ENCODE results near the gene RAPGEF6. TPM values are rescaled to one million over a fixed set of nuclear protein-coding genes. Genes with fewer than 3 reads are reported as not detected.
A peak's percentile ranks its signal among the peaks of the same experiment; 100 is the strongest.

Gene RAPGEF6
- total RNA-seq, 1 donor from 2014 or later: 22.9 TPM

DNA sequence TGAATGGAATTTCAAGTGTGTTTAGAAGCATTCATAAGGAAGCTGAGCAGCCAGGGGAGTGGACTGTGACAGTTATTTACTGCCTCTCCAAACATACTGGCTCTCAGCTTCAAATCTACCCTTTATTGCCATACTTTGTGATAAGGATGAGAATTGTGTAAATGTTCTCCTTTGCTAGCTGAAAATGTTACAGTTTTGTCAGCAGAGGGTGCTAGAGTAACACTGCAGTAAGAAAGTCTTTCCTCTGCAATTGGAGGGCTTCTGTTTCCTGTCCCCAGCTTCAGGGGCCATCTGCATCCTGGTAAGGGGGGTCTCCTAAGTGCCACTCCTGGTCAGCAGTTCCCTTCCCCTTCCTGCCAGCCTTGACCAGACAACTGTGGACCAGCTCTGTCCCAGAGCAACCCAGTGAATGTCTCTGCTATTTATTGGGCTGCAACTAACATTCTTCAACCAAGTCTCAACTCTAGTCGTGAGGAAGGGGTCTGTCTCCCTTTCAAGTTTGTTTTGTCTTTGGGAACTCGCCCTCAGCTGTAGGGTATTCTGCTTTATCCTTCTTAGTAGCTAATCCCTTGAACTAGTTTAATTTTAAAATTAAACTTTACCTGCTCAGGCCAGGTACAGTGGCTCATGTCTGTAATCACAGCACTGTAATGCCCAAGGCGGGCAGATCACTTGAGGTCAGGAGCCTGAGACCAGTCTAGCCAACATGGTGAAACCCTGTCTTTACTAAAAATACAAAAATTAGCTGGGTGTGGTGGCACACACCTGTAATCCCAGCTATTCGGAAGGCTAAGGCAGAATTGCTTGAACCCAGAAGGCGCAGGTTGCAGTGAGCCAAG, 45.3 kb downstream of the RAPGEF6 start:
- intact Hi-C loops (cut with DNase I): loop anchor here (1.0 to 5.0 kb wide), 4 partner anchors 43 to 475 kb away; partner anchors contain the start of gene FNIP1

GRCh38 chr5:131587541-131587940, 47.5 kb downstream of the RAPGEF6 start:
- H3K27me3 ChIP-seq: no peaks in the 10 kb centered on the region
- intact Hi-C loops (cut with DNase I): loop anchor here (5.0 kb wide), 2 partner anchors 45 to 210 kb away; partner anchors contain the start of gene FNIP1

More for the DNA sequence above, 45.3 kb downstream of the RAPGEF6 start:
- Histone ChIP-seq H3K27me3 (no peaks in the 10 kb centered on the region), H3K27ac (no peak overlapping the region), H3K4me1 (no peaks in the 10 kb centered on the region), H3K9me3 (no peaks in the 10 kb centered on the region), H3K36me3 (no peaks in the 10 kb centered on the region), H3K4me3 (no peak overlapping the region)
- TF ChIP-seq, protein P1, sequence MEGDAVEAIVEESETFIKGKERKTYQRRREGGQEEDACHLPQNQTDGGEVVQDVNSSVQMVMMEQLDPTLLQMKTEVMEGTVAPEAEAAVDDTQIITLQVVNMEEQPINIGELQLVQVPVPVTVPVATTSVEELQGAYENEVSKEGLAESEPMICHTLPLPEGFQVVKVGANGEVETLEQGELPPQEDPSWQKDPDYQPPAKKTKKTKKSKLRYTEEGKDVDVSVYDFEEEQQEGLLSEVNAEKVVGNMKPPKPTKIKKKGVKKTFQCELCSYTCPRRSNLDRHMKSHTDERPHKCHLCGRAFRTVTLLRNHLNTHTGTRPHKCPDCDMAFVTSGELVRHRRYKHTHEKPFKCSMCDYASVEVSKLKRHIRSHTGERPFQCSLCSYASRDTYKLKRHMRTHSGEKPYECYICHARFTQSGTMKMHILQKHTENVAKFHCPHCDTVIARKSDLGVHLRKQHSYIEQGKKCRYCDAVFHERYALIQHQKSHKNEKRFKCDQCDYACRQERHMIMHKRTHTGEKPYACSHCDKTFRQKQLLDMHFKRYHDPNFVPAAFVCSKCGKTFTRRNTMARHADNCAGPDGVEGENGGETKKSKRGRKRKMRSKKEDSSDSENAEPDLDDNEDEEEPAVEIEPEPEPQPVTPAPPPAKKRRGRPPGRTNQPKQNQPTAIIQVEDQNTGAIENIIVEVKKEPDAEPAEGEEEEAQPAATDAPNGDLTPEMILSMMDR (IDR thresholded peaks at IDR 0.05): peak; percentile 72 to 95 (median 82)
- DNase-seq (ENCODE audit: low spot score in 2 of 2): no peak

DNA sequence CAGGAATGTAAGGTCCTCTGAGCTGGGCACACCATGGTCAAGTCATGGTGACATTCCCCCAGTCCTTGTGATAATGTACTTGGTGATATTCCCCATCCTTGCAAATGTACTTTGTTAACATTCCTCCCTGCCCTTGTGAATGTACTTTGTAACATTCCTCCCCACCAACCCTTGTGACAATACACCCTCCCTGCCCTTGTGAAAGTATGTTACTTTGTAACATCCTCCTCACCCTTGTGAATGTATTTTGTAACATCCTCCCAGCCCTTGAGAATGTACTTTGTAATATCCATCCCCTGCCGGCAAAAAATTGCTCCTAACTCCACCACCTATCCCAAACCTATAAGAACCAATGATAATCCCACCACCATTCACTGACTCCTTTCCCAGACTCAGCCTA, 53.3 kb downstream of the RAPGEF6 start:
- no peaks in the 10 kb centered on the region for H3K36me3 ChIP-seq
- intact Hi-C loops (cut with DNase I): no loop called here
- TF ChIP-seq, protein P1 (IDR thresholded peaks at IDR 0.05): no peak
- H3K9me3 ChIP-seq: no peaks in the 10 kb centered on the region
- H3K4me1 ChIP-seq: no peaks in the 10 kb centered on the region
- DNase-seq (ENCODE audit: low spot score in 2 of 2): no peak
- no peak overlapping the region for H3K4me3 ChIP-seq
- no peaks in the 10 kb centered on the region for H3K27me3 ChIP-seq
- H3K27ac ChIP-seq: no peak overlapping the region

More at GRCh38 chr5:131587541-131587940, 47.5 kb downstream of the RAPGEF6 start:
- TF ChIP-seq, protein P1 (IDR thresholded peaks at IDR 0.05): no peak
- no peak for DNase-seq (ENCODE audit: low spot score in 2 of 2)
- H3K4me1 ChIP-seq: no peaks in the 10 kb centered on the region
- no peak overlapping the region for H3K27ac ChIP-seq
- H3K9me3 ChIP-seq: no peaks in the 10 kb centered on the region
- no peak overlapping the region for H3K4me3 ChIP-seq
- H3K36me3 ChIP-seq: no peaks in the 10 kb centered on the region

DNA sequence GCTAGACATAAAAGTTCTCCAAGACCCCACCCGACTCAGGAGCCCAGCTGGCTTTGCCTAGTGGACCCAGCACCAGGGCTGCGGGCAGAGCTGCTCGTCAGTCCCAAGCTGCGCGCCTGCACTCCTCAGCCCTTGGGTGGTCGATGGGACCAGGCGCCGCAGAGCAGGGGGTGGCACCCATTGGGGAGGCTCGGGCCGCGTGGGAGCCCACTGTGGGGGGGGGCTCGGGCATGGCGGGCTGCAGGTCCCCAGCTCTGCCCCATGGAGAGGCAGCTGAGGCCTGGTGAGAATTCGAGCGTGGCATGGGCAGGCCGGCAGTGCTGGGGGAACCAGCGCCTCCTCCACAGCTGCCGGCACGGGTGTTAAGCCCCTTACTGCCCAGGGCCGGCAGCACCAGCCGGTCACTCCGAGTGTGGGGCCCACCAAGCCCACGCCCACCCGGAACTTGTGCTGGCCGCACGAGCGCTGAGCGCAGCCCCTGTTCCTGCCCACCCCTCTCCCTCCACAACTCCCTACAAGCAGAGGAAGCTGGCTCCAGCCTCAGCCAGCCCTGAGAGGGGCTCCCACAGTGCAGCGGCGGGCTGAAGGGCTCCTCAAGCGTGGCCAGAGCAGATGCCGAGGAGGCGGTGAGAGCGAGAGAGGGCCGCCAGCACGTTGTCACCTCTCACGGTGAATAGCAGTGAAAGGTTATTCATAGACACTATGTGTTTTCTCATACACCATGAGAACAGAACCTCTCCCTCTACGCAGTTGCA, 54.9 kb downstream of the RAPGEF6 start:
- Histone ChIP-seq H3K27ac (no peak overlapping the region), H3K9me3 (no peaks in the 10 kb centered on the region), H3K4me1 (no peaks in the 10 kb centered on the region), H3K36me3 (no peaks in the 10 kb centered on the region), H3K27me3 (no peaks in the 10 kb centered on the region), H3K4me3 (no peak overlapping the region)
- TF ChIP-seq, protein P1 (IDR thresholded peaks at IDR 0.05): no peak
- intact Hi-C loops (cut with DNase I): no loop called here
- no peak for DNase-seq (ENCODE audit: low spot score in 2 of 2)

DNA sequence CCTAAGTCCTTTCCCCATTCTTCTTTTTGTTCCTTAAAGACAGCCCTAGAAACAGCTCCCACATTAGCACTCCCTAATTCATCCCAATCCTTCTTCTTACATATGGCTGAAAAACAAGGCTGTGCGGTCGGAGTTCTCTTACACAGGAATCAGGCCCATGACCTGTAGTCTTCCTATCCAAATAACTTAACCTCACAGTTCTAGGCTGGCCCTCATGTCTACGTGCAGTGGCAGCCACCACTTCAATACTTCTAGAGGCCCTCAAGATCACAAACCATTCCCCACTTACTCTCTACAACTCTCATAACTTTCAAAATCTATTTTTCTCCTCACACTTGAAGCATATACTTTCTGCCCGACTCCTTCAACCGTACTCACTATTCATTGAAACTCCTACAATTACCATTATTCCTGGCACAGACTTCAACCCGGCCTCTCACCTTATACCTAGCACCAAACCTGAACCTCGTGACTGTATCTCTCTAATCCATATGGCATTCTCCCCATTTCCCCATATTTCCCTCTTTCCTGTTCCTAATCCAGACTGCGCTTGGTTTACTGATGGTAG, 59.3 kb downstream of the RAPGEF6 start:
- H3K9me3 ChIP-seq: no peaks in the 10 kb centered on the region
- no peak overlapping the region for H3K27ac ChIP-seq
- H3K4me1 ChIP-seq: no peaks in the 10 kb centered on the region
- no peaks in the 10 kb centered on the region for H3K27me3 ChIP-seq
- DNase-seq (ENCODE audit: low spot score in 2 of 2): no peak
- H3K36me3 ChIP-seq: no peaks in the 10 kb centered on the region
- no peak overlapping the region for H3K4me3 ChIP-seq
- intact Hi-C loops (cut with DNase I): no loop called here
- TF ChIP-seq, protein P1 (IDR thresholded peaks at IDR 0.05): no peak
